Measurements from ENCODE around the gene BRME1. TPM values are rescaled to one million over a fixed set of nuclear protein-coding genes. Genes with fewer than 3 reads are reported as not detected.

Gene BRME1
- total and polyA plus RNA-seq, 2 of the 13 experiments (the other 11 are each of a cell fraction or from before 2014, with no cell fraction given), result 0.74 to 1.5 TPM

DNA sequence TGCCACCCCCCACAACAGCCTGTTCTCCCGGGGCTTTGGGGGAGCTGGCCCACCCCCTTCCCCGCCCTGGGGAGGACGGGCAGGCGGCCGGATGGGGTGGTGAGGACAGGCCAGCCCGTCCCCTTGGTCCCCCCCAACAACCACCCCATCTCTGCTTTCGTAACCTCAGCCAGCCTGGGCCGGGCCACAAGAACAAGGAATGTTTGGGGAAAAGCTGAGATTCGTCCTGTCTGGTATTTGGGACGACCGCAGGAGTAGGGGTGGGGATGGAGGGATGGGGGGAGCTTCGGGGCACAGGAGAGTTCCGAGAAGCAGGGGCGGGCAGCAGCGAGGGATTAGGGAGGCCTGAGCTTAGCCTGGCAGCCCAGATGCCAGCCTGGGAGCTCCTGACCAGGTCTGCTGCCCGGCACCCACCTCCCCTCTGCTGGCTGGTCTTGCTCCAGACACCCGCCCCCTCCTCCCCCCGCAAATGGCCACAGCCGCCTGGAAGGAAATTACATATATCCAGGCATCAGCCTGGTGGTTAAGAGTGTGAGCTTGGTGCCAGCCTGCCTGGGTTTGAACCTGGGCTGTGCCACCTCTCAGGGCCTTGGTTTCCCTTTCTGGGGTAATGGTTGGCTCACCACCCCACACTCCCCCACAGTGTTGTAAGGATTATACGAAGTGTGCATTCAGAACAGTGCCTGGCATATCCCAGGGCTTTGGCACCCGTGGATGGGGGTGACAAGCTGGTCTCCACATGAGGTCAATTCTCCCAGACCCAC is 32.6 kb upstream of the BRME1 start, which contains the start of gene PODNL1:
TSS of gene PODNL1 (minus strand) at position 117 of the 764 bp plus-strand sequence. CDS start 236 bp downstream, outside the sequence.
- ATAC-seq, result 0 out of 3 replicates have a peak, but pooled peaks have one; percentile 6
- H3K4me1 ChIP-seq (ENCODE audit: insufficient read depth, low read length), result peaks cover 12% of the 10 kb centered on the region
- ChIA-PET POLR2A (interaction anchor here (0.6 kb wide), 1 partner anchor 480 kb away, joined by 4 read pairs; no protein-coding TSS in a partner anchor), CTCF (ENCODE audit: low intra/inter-chr PET ratio, low total read pairs) (no interaction called here)
- no peak for FAIRE-seq
- in situ Hi-C loops (cut with HindIII; ENCODE audit: extremely low pct_ligation_motif_present, low pct_unique_long_range_greater_than_20kb) (no loop called here), intact Hi-C loops (cut with micrococcal nuclease; ENCODE audit: unreplicated experiment) (no loop called here)
- H4K20me1 ChIP-seq (ENCODE audit: insufficient read depth, low read length), result no peaks in the 10 kb centered on the region
- no peaks in the 10 kb centered on the region for H3K36me3 ChIP-seq (replicated peaks in 1 of 2; ENCODE audit: control insufficient read depth in 1 of 2, insufficient read depth in 2 of 2, low read length in 2 of 2)
- peaks cover 4 to 17% of the 10 kb centered on the region in 2 experiments; a peak in 3 of 5 replicates for H3K27me3 ChIP-seq (ENCODE audit: control insufficient read depth in 1 of 2, insufficient read depth in 2 of 2, low read length in 2 of 2)
- no peak within 1 kb of the TSS for H2AFZ ChIP-seq (ENCODE audit: low read length)
- H3K4me2 ChIP-seq (ENCODE audit: low read depth, low read length), result peak within 1 kb of the TSS; percentile 32
- no peaks in the 10 kb centered on the region for H3K9me3 ChIP-seq (ENCODE audit: low read length)
- WGBS (ENCODE audit: low lambda C conversion rate), result 3% methylated on average over 13 of the region's 21 CpGs
- H3K79me2 ChIP-seq (ENCODE audit: insufficient read depth, low read length), result no peaks in the 10 kb centered on the region
- no peak within 1 kb of the TSS for H3K27ac ChIP-seq (ENCODE audit: extremely low read length, insufficient read depth, low read length)
- H3K9ac ChIP-seq (ENCODE audit: insufficient read depth, low read depth, low read length), result no peak within 1 kb of the TSS
- TF ChIP-seq REL (CRISPR knock-in tag; conservative IDR thresholded peaks at IDR 0.05) (no peak), NR2F2 (IDR thresholded peaks at IDR 0.05; ENCODE audit: borderline replicate concordance, low read depth) (no peak), KDM4B (CRISPR knock-in tag; IDR thresholded peaks at IDR 0.05) (no peak), NBN (conservative IDR thresholded peaks at IDR 0.05) (no peak), ZNF780A (CRISPR knock-in tag; IDR thresholded peaks at IDR 0.05) (no peak), RFX5 (IDR thresholded peaks at IDR 0.05; ENCODE audit: low read depth, low read length) (no peak), ZBTB38 (CRISPR knock-in tag; IDR thresholded peaks at IDR 0.05) (no peak), ZNF670 (CRISPR knock-in tag; IDR thresholded peaks at IDR 0.05; ENCODE audit: borderline replicate concordance) (no peak), MXI1 (IDR thresholded peaks at IDR 0.05; ENCODE audit: borderline replicate concordance, low read depth, low read length) (no peak), ZBTB1 (CRISPR knock-in tag; IDR thresholded peaks at IDR 0.05; ENCODE audit: borderline replicate concordance) (no peak), POLR2A (IDR thresholded peaks at IDR 0.05; ENCODE audit: insufficient read depth in 1 of 2, low read depth in 2 of 2, low read length in 2 of 2) (no peak), ISX (CRISPR knock-in tag; conservative IDR thresholded peaks at IDR 0.05) (no peak)
- TF ChIP-seq, protein P1, sequence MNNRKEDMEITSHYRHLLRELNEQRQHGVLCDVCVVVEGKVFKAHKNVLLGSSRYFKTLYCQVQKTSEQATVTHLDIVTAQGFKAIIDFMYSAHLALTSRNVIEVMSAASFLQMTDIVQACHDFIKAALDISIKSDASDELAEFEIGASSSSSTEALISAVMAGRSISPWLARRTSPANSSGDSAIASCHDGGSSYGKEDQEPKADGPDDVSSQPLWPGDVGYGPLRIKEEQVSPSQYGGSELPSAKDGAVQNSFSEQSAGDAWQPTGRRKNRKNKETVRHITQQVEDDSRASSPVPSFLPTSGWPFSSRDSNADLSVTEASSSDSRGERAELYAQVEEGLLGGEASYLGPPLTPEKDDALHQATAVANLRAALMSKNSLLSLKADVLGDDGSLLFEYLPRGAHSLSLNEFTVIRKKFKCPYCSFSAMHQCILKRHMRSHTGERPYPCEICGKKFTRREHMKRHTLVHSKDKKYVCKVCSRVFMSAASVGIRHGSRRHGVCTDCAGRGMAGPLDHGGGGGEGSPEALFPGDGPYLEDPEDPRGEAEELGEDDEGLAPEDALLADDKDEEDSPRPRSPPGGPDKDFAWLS (CRISPR knock-in tag; IDR thresholded peaks at IDR 0.05; ENCODE audit: borderline replicate concordance), result no peak
- TF ChIP-seq, protein P2, sequence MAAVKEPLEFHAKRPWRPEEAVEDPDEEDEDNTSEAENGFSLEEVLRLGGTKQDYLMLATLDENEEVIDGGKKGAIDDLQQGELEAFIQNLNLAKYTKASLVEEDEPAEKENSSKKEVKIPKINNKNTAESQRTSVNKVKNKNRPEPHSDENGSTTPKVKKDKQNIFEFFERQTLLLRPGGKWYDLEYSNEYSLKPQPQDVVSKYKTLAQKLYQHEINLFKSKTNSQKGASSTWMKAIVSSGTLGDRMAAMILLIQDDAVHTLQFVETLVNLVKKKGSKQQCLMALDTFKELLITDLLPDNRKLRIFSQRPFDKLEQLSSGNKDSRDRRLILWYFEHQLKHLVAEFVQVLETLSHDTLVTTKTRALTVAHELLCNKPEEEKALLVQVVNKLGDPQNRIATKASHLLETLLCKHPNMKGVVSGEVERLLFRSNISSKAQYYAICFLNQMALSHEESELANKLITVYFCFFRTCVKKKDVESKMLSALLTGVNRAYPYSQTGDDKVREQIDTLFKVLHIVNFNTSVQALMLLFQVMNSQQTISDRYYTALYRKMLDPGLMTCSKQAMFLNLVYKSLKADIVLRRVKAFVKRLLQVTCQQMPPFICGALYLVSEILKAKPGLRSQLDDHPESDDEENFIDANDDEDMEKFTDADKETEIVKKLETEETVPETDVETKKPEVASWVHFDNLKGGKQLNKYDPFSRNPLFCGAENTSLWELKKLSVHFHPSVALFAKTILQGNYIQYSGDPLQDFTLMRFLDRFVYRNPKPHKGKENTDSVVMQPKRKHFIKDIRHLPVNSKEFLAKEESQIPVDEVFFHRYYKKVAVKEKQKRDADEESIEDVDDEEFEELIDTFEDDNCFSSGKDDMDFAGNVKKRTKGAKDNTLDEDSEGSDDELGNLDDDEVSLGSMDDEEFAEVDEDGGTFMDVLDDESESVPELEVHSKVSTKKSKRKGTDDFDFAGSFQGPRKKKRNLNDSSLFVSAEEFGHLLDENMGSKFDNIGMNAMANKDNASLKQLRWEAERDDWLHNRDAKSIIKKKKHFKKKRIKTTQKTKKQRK (IDR thresholded peaks at IDR 0.05; ENCODE audit: low read length), result no peak
- H3K4me3 ChIP-seq (replicated peaks in 1 of 3; ENCODE audit: insufficient read depth in 1 of 3, low read depth in 2 of 3, low read length in 3 of 3), result peak within 1 kb of the TSS in 1 of 3 experiments; percentile 16; a peak in 1 of 6 replicates
- no peak for DNase-seq (ENCODE audit: low spot score)
- BruUV-seq (replicated peaks), result no TSS peak
